B cell (primary cell): ENCODE results near the gene IL10.

ENCODE experiments used
- EZH2 ChIP-seq: IDR thresholded peaks from 2 replicates; pipeline ENCODE4 v1.6.1; 2012; ENCODE audit warnings: borderline replicate concordance, low read depth, mild to moderate bottlenecking, moderate library complexity, low read length; ENCODE audit not compliant: insufficient read depth, poor library complexity, severe bottlenecking
- TF ChIP-seq, protein P1 (sequence below): fragments of 200-600 bp; IDR thresholded peaks from one replicate; pipeline ENCODE4 v1.8.0; 2022; ENCODE audit warnings: antibody characterized with exemption, mild to moderate bottlenecking

DNA sequence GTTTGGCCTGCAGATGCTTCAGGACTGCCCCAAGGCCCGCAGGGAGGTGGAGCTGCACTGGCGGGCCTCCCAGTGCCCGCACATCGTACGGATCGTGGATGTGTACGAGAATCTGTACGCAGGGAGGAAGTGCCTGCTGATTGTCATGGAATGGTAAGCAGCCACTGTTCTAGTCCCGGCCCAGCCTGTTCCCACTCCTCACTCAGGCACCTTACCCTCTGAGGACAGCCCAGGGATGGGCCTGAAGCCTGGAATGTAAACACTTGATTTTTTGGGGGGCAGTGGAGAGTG, 43.7 kb downstream of the IL10 start:
- TF ChIP-seq, protein P1, sequence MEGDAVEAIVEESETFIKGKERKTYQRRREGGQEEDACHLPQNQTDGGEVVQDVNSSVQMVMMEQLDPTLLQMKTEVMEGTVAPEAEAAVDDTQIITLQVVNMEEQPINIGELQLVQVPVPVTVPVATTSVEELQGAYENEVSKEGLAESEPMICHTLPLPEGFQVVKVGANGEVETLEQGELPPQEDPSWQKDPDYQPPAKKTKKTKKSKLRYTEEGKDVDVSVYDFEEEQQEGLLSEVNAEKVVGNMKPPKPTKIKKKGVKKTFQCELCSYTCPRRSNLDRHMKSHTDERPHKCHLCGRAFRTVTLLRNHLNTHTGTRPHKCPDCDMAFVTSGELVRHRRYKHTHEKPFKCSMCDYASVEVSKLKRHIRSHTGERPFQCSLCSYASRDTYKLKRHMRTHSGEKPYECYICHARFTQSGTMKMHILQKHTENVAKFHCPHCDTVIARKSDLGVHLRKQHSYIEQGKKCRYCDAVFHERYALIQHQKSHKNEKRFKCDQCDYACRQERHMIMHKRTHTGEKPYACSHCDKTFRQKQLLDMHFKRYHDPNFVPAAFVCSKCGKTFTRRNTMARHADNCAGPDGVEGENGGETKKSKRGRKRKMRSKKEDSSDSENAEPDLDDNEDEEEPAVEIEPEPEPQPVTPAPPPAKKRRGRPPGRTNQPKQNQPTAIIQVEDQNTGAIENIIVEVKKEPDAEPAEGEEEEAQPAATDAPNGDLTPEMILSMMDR = no peak
- TF ChIP-seq EZH2 = no peak
